ENCODE results near the gene KIAA1549. TPM values are rescaled to one million over a fixed set of nuclear protein-coding genes. Genes with fewer than 3 reads are reported as not detected.
"Not testable (repeated sequence)": the region's sequence is repeated elsewhere in the genome, so short reads cannot be mapped to it uniquely, and the experiment has no call there.

The KIAA1549 gene
- polyA plus RNA-seq, 2 donors, result 0.16 to 0.20 TPM

GRCh38 chr7:138976161-138976560 is 5.0 kb downstream of the KIAA1549 start:
- H3K4me3 ChIP-seq (ENCODE audit: low read depth in 1 of 2, low read length in 2 of 2); H3K9me3 ChIP-seq (ENCODE audit: control insufficient read depth in 2 of 2, insufficient read depth in 1 of 2, low read depth in 1 of 2, low read length in 1 of 2); H3K27ac ChIP-seq (ENCODE audit: low read depth in 2 of 2, low read length in 1 of 2); H3K4me1 ChIP-seq (ENCODE audit: control insufficient read depth in 2 of 2, insufficient read depth in 2 of 2, low read length in 1 of 2); H3K27me3 ChIP-seq (ENCODE audit: control insufficient read depth in 1 of 2, insufficient read depth in 2 of 2, low read length in 2 of 2); H3K36me3 ChIP-seq (ENCODE audit: control insufficient read depth in 2 of 2, insufficient read depth in 2 of 2, low read length in 1 of 2): not testable (repeated sequence)
- 70 to 88% methylated on average over 11 of the region's 11 CpGs for WGBS, 2 donors

- Histone ChIP-seq H3K36me3 (ENCODE audit: control insufficient read depth in 2 of 2, insufficient read depth in 2 of 2, low read length in 1 of 2) (no peaks in the 10 kb centered on the region), H3K27me3 (ENCODE audit: control insufficient read depth in 1 of 2, insufficient read depth in 2 of 2, low read length in 2 of 2) (no peaks in the 10 kb centered on the region), H3K4me3 (ENCODE audit: low read depth in 1 of 2, low read length in 2 of 2) (no peak overlapping the region), H3K27ac (ENCODE audit: low read depth in 2 of 2, low read length in 1 of 2) (no peak overlapping the region), H3K4me1 (ENCODE audit: control insufficient read depth in 2 of 2, insufficient read depth in 2 of 2, low read length in 1 of 2) (peaks cover 0 to 2% of the 10 kb centered on the region in 2 donors), H3K9me3 (ENCODE audit: control insufficient read depth in 2 of 2, insufficient read depth in 1 of 2, low read depth in 1 of 2, low read length in 1 of 2) (no peaks in the 10 kb centered on the region)
- WGBS, 2 donors, result 46 to 62% methylated on average over 5 of the region's 5 CpGs
These were observed 5.7 kb downstream of the KIAA1549 start for GRCh38 chr7:138975343-138976104.

GRCh38 chr7:138974675-138975292 is 6.4 kb downstream of the KIAA1549 start:
- H3K9me3 ChIP-seq (ENCODE audit: control insufficient read depth in 2 of 2, insufficient read depth in 1 of 2, low read depth in 1 of 2, low read length in 1 of 2), result no peaks in the 10 kb centered on the region
- no peak overlapping the region for H3K27ac ChIP-seq (ENCODE audit: low read depth in 2 of 2, low read length in 1 of 2)
- H3K4me1 ChIP-seq (ENCODE audit: control insufficient read depth in 2 of 2, insufficient read depth in 2 of 2, low read length in 1 of 2), result peaks cover 0 to under 1% of the 10 kb centered on the region in 2 donors
- H3K27me3 ChIP-seq (ENCODE audit: control insufficient read depth in 1 of 2, insufficient read depth in 2 of 2, low read length in 2 of 2), result no peaks in the 10 kb centered on the region
- H3K36me3 ChIP-seq (ENCODE audit: control insufficient read depth in 2 of 2, insufficient read depth in 2 of 2, low read length in 1 of 2), result no peaks in the 10 kb centered on the region
- WGBS, 2 donors, result 71 to 81% methylated on average over 5 of the region's 5 CpGs
- no peak overlapping the region for H3K4me3 ChIP-seq (ENCODE audit: low read depth in 1 of 2, low read length in 2 of 2)

- Histone ChIP-seq H3K36me3 (ENCODE audit: control insufficient read depth in 2 of 2, insufficient read depth in 2 of 2, low read length in 1 of 2) (no peaks in the 10 kb centered on the region), H3K9me3 (ENCODE audit: control insufficient read depth in 2 of 2, insufficient read depth in 1 of 2, low read depth in 1 of 2, low read length in 1 of 2) (no peaks in the 10 kb centered on the region), H3K27me3 (ENCODE audit: control insufficient read depth in 1 of 2, insufficient read depth in 2 of 2, low read length in 2 of 2) (no peaks in the 10 kb centered on the region), H3K27ac (ENCODE audit: low read depth in 2 of 2, low read length in 1 of 2) (no peak overlapping the region), H3K4me1 (ENCODE audit: control insufficient read depth in 2 of 2, insufficient read depth in 2 of 2, low read length in 1 of 2) (no peaks in the 10 kb centered on the region), H3K4me3 (ENCODE audit: low read depth in 1 of 2, low read length in 2 of 2) (no peak overlapping the region)
- WGBS, 2 donors, result 93 to 96% methylated on average over 4 of the region's 4 CpGs
These were observed 7.1 kb downstream of the KIAA1549 start for GRCh38 chr7:138974103-138974502.

GRCh38 chr7:138970952-138971351 is 10.2 kb downstream of the KIAA1549 start:
- WGBS, 2 donors, result 80 to 88% methylated on average over 6 of the region's 6 CpGs
- Histone ChIP-seq H3K27me3 (ENCODE audit: control insufficient read depth in 1 of 2, insufficient read depth in 2 of 2, low read length in 2 of 2) (no peaks in the 10 kb centered on the region), H3K4me1 (ENCODE audit: control insufficient read depth in 2 of 2, insufficient read depth in 2 of 2, low read length in 1 of 2) (no peaks in the 10 kb centered on the region)

GRCh38 chr7:138970446-138970845 is 10.7 kb downstream of the KIAA1549 start:
- H3K4me1 ChIP-seq (ENCODE audit: control insufficient read depth in 2 of 2, insufficient read depth in 2 of 2, low read length in 1 of 2), result no peaks in the 10 kb centered on the region
- no peaks in the 10 kb centered on the region for H3K27me3 ChIP-seq (ENCODE audit: control insufficient read depth in 1 of 2, insufficient read depth in 2 of 2, low read length in 2 of 2)
- H3K27ac ChIP-seq (ENCODE audit: low read depth in 2 of 2, low read length in 1 of 2), result no peak overlapping the region
- peaks cover 0 to 2% of the 10 kb centered on the region in 2 donors for H3K9me3 ChIP-seq (ENCODE audit: control insufficient read depth in 2 of 2, insufficient read depth in 1 of 2, low read depth in 1 of 2, low read length in 1 of 2)
- H3K4me3 ChIP-seq (ENCODE audit: low read depth in 1 of 2, low read length in 2 of 2), result no peak overlapping the region
- no peaks in the 10 kb centered on the region for H3K36me3 ChIP-seq (ENCODE audit: control insufficient read depth in 2 of 2, insufficient read depth in 2 of 2, low read length in 1 of 2)
- WGBS, 2 donors, result 92 to 93% methylated on average over 7 of the region's 7 CpGs

More at GRCh38 chr7:138970952-138971351, 10.2 kb downstream of the KIAA1549 start:
- no peak overlapping the region for H3K4me3 ChIP-seq (ENCODE audit: low read depth in 1 of 2, low read length in 2 of 2)
- no peak overlapping the region for H3K27ac ChIP-seq (ENCODE audit: low read depth in 2 of 2, low read length in 1 of 2)
- no peaks in the 10 kb centered on the region for H3K36me3 ChIP-seq (ENCODE audit: control insufficient read depth in 2 of 2, insufficient read depth in 2 of 2, low read length in 1 of 2)
- no peaks in the 10 kb centered on the region for H3K9me3 ChIP-seq (ENCODE audit: control insufficient read depth in 2 of 2, insufficient read depth in 1 of 2, low read depth in 1 of 2, low read length in 1 of 2)

- no peak overlapping the region for H3K4me3 ChIP-seq (ENCODE audit: low read depth in 1 of 2, low read length in 2 of 2)
- H3K27ac ChIP-seq (ENCODE audit: low read depth in 2 of 2, low read length in 1 of 2), result no peak overlapping the region
- WGBS, 2 donors, result 74 to 79% methylated on average over 4 of the region's 4 CpGs
- H3K9me3 ChIP-seq (ENCODE audit: control insufficient read depth in 2 of 2, insufficient read depth in 1 of 2, low read depth in 1 of 2, low read length in 1 of 2), result peaks cover 0 to 2% of the 10 kb centered on the region in 2 donors
- no peaks in the 10 kb centered on the region for H3K4me1 ChIP-seq (ENCODE audit: control insufficient read depth in 2 of 2, insufficient read depth in 2 of 2, low read length in 1 of 2)
- H3K36me3 ChIP-seq (ENCODE audit: control insufficient read depth in 2 of 2, insufficient read depth in 2 of 2, low read length in 1 of 2), result no peaks in the 10 kb centered on the region
- H3K27me3 ChIP-seq (ENCODE audit: control insufficient read depth in 1 of 2, insufficient read depth in 2 of 2, low read length in 2 of 2), result peaks cover 0 to 3% of the 10 kb centered on the region in 2 donors
These were observed 14.0 kb downstream of the KIAA1549 start for GRCh38 chr7:138967159-138967558.

GRCh38 chr7:138964624-138965436 is 16.4 kb downstream of the KIAA1549 start:
- H3K4me1 ChIP-seq (ENCODE audit: control insufficient read depth in 2 of 2, insufficient read depth in 2 of 2, low read length in 1 of 2), result peaks cover 0 to 2% of the 10 kb centered on the region in 2 donors
- 91 to 92% methylated on average over 15 of the region's 15 CpGs for WGBS, 2 donors
- no peak overlapping the region for H3K27ac ChIP-seq (ENCODE audit: low read depth in 2 of 2, low read length in 1 of 2)
- H3K4me3 ChIP-seq (ENCODE audit: low read depth in 1 of 2, low read length in 2 of 2), result no peak overlapping the region
- H3K9me3 ChIP-seq (ENCODE audit: control insufficient read depth in 2 of 2, insufficient read depth in 1 of 2, low read depth in 1 of 2, low read length in 1 of 2), result peaks cover 0 to 2% of the 10 kb centered on the region in 2 donors
- H3K27me3 ChIP-seq (ENCODE audit: control insufficient read depth in 1 of 2, insufficient read depth in 2 of 2, low read length in 2 of 2), result peaks cover 0 to 3% of the 10 kb centered on the region in 2 donors
- no peaks in the 10 kb centered on the region for H3K36me3 ChIP-seq (ENCODE audit: control insufficient read depth in 2 of 2, insufficient read depth in 2 of 2, low read length in 1 of 2)

GRCh38 chr7:138963675-138964074 is 17.5 kb downstream of the KIAA1549 start:
- H3K27ac ChIP-seq (ENCODE audit: low read depth in 2 of 2, low read length in 1 of 2), result no peak overlapping the region

More at GRCh38 chr7:138963675-138964074, 17.5 kb downstream of the KIAA1549 start:
- H3K36me3 ChIP-seq (ENCODE audit: control insufficient read depth in 2 of 2, insufficient read depth in 2 of 2, low read length in 1 of 2), result no peaks in the 10 kb centered on the region
- H3K9me3 ChIP-seq (ENCODE audit: control insufficient read depth in 2 of 2, insufficient read depth in 1 of 2, low read depth in 1 of 2, low read length in 1 of 2), result peaks cover 0 to 2% of the 10 kb centered on the region in 2 donors
- 67 to 73% methylated on average over 5 of the region's 5 CpGs for whole genome bisulfite sequencing, 2 donors
- no peak overlapping the region for H3K4me3 ChIP-seq (ENCODE audit: low read depth in 1 of 2, low read length in 2 of 2)
- H3K27me3 ChIP-seq (ENCODE audit: control insufficient read depth in 1 of 2, insufficient read depth in 2 of 2, low read length in 2 of 2), result peaks cover 0 to 3% of the 10 kb centered on the region in 2 donors
- peaks cover 0 to 2% of the 10 kb centered on the region in 2 donors for H3K4me1 ChIP-seq (ENCODE audit: control insufficient read depth in 2 of 2, insufficient read depth in 2 of 2, low read length in 1 of 2)

All from esophagus (tissue), 2 donors.